ENCODE results near the gene CD40. TPM values are rescaled to one million over a fixed set of nuclear protein-coding genes. Genes with fewer than 3 reads are reported as not detected.
A peak's percentile ranks its signal among the peaks of the same experiment; 100 is the strongest.
"Not testable (repeated sequence)": the region's sequence is repeated elsewhere in the genome, so short reads cannot be mapped to it uniquely, and the experiment has no call there.

Gene CD40
- polyA plus RNA-seq, 1 donor from 2014 or later = 217 TPM

GRCh38 chr20:46087161-46087560 is 31.0 kb upstream of the CD40 start:
- Mint-ChIP-seq H3K27ac (peak overlapping the region; percentile 0 to 97 (median 41)), H3K9me3 (no peaks in the 10 kb centered on the region), H3K4me3 (peak overlapping the region; percentile 49 to 86 (median 52)), H3K36me3 (peaks cover 2% of the 10 kb centered on the region), H3K4me1 (peaks cover 42 to 68% (median 65%) of the 10 kb centered on the region in 3 donors), H3K27me3 (no peaks in the 10 kb centered on the region)

DNA sequence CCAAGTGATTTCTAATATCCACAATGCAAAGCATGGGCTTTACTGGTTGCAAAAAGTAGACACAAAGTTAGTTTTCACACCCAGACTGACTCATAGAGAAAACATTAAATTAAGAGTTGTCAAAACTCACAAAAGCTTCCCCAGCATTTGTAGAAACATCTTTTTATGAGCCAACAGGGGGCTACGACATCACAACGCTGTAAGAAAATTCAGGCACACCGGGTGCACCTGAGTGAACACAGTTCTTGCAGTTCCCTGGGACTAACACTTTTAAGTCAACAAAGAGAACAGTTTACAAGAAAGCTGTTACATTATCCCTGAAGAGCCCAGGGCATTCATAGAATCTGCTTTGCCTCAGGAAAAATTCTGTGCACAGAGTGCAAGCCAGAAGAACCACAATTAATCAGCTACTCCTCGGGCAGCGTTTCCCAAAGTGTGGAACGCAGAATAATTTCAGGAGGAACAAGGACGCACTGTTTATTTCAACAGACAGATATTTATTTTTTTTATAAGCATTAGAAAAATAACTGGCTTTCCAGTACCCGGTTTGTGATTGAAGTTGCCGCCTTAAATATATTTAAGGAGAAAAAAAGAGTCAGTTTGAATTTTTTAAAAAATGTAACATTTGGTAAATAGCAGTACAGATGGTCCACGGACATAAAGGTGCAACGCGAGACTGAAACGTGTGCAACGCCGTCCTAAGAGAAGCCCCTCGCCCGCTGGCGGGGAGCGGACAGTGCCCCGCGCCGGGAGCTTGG is 29.5 kb upstream of the CD40 start:
- H3K27me3 Mint-ChIP-seq = no peaks in the 10 kb centered on the region
- peak overlapping the region; percentile 86 to 97 (median 91) for H3K4me3 Mint-ChIP-seq
- H3K9me3 Mint-ChIP-seq = no peaks in the 10 kb centered on the region
- H3K36me3 Mint-ChIP-seq = peaks cover 2% of the 10 kb centered on the region
- peaks cover 42 to 57% (median 54%) of the 10 kb centered on the region in 3 donors for H3K4me1 Mint-ChIP-seq
- H3K27ac Mint-ChIP-seq = peak overlapping the region; percentile 83 to 97 (median 93)

DNA sequence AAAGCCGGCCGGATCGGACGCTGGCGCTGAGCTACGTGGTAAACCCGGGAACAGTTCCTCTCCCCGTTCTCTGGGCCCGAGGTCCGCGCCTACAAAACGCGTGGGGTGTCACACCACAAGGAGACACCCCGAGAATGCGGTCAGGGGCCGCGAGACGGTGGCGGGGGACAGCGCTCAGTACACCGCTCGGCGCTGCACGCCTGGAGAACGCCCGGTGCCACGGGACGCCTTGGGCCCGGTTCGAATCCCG is 29.0 kb upstream of the CD40 start:
- peak overlapping the region; percentile 86 to 97 (median 91) for H3K4me3 Mint-ChIP-seq
- H3K4me1 Mint-ChIP-seq = peaks cover 42 to 56% (median 50%) of the 10 kb centered on the region in 3 donors
- H3K27ac Mint-ChIP-seq = peak overlapping the region; percentile 83 to 97 (median 93)
- H3K27me3 Mint-ChIP-seq = no peaks in the 10 kb centered on the region
- peaks cover 2% of the 10 kb centered on the region for H3K36me3 Mint-ChIP-seq
- H3K9me3 Mint-ChIP-seq = no peaks in the 10 kb centered on the region

DNA sequence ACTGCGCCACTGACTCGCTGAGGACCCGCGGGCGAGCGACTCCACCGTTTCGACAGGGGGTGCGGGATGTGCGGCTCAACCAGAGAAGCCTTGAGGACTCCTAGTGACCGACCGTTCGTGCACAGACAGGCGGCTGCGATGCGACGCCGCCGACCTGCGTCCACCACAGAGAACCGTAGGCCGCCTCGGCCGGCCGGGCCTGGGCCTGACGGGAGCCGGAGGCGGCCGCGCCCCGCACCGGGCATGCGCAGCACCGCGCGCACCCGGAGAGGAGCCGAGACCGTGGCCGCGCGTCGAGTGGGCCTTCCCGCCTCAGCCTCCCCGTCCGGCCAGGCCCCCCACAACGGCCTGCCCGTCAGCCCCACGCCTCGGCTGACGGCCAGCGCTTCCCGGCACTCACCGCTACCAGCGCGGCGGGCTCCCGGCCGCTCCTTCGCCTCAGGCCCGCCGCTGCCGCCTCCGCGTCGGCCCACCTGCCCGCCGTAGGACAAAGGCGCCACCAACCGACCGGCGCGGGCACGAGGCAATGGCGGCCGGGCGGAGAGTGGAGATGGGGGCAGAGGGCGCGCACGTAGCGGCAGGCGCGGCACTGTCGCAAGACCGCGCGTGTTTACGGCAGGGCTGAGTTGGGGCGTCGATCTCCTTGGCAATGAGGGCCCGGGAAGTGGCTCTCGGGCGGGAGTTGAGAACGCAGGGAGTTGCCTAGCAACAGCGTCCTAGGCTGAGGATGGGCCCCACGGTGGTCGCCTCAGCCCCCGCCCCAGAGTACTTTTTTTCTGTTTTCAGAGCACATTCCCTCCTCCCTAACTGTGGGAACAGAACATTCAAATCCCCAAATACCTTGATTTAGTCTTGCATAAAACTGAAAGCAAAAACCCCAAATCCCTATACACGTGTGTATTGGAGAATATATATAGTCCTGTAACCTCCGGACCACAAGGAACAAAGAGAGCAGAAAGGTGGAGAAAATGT is 28.4 kb upstream of the CD40 start, which contains the start of gene NCOA5:
Gene NCOA5 (minus strand): TSS at position 546 of the 972 bp plus-strand sequence. CDS start 10,538 bp downstream, outside the sequence.
- Mint-ChIP-seq H3K4me3 (peak within 1 kb of the TSS; percentile 86 to 97 (median 91)), H3K27ac (peak within 1 kb of the TSS; percentile 83 to 97 (median 95)), H3K4me1 (peaks cover 36 to 53% (median 45%) of the 10 kb centered on the region in 3 donors), H3K36me3 (peaks cover 2% of the 10 kb centered on the region), H3K9me3 (no peaks in the 10 kb centered on the region), H3K27me3 (no peaks in the 10 kb centered on the region)

DNA sequence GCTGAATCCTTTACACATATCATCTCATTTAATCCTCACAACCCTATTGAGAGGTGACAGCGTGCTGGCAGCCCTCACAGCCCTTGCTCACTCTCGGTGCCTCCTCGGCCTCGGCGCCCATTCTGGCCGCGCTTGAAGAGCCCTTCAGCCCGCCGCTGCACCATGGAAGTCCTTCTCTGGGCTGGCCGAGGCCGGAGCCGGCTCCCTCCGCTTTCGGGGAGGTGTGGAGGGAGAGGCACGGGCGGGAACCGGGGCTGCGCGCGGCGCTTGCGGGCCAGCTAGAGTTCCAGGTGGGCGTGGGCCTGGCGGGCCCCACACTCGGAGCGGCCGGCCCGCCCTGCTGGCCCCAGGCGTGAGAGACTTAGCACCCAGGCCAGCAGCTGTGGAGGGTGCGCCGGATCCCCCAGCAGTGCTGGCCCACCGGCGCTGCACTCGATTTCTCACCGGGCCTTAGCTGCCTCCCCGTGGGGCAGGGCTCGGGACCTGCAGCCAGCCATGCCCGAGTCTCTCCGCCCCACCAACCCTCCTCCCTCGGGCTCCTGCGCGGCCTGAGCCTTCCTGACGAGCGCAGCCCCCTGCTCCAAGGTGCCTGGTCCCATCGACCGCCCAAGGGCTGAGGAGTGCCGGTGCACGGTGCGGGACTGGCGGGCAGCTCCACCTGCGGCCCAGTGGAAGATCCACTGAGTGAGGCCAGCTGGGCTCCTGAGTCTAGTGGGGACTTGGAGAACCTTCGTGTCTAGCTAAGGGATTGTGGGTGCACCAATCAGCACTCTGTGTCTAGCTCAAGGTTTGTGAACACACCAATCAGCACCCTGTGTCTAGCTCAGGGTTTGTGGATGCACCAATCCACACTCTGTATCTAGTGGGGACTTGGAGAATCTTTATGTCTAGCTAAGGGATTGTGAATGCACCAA is 26.2 kb upstream of the CD40 start:
- not testable (repeated sequence) for H3K27me3 Mint-ChIP-seq, H3K36me3 Mint-ChIP-seq, H3K27ac Mint-ChIP-seq, H3K9me3 Mint-ChIP-seq
- Mint-ChIP-seq H3K4me3 (peak overlapping the region in 1 of 4 donors; percentile 45), H3K4me1 (peaks cover 17 to 32% (median 25%) of the 10 kb centered on the region in 3 donors)

GRCh38 chr20:46093531-46093930 is 24.6 kb upstream of the CD40 start:
- H3K4me3 Mint-ChIP-seq = peak overlapping the region in 1 of 4 donors; percentile 71
- peak overlapping the region in 1 of 3 donors; percentile 23 for H3K27ac Mint-ChIP-seq
- peaks cover 2% of the 10 kb centered on the region for H3K36me3 Mint-ChIP-seq
- peaks cover 5 to 19% (median 10%) of the 10 kb centered on the region in 3 donors for H3K4me1 Mint-ChIP-seq
- no peaks in the 10 kb centered on the region for H3K27me3 Mint-ChIP-seq
- H3K9me3 Mint-ChIP-seq = no peaks in the 10 kb centered on the region

GRCh38 chr20:46099491-46100287 is 18.4 kb upstream of the CD40 start:
- Mint-ChIP-seq H3K27ac (no peak overlapping the region), H3K4me1 (peaks cover 7 to 19% (median 9%) of the 10 kb centered on the region in 3 donors), H3K27me3 (no peaks in the 10 kb centered on the region), H3K9me3 (no peaks in the 10 kb centered on the region), H3K4me3 (peak overlapping the region; percentile 43 to 89 (median 71)), H3K36me3 (no peaks in the 10 kb centered on the region)

DNA sequence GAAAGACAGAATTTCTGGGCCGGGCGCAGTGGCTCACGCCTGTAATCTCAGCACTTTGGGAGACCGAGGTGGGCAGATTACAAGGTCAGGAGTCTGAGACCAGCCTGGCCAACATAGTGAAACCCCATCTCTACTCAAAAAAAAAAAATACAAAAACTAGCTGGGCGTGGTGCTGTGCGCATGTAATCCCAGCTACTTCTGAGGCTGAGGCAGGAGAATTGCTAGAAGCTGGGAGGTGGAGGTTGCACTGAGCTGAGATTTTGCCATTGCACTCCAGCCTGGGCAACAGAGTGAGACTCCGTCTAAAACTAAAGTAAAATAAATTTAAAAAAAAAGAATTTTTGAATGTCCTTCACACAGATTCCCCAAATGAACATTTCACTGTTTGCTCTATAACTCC is 17.7 kb upstream of the CD40 start:
- Mint-ChIP-seq H3K4me1 (peaks cover 7 to 19% (median 9%) of the 10 kb centered on the region in 3 donors), H3K4me3 (peak overlapping the region in 3 of 4 donors; percentile 14 to 77 (median 43)), H3K27ac (peak overlapping the region in 1 of 3 donors; percentile 70)
- H3K9me3 Mint-ChIP-seq, H3K27me3 Mint-ChIP-seq, H3K36me3 Mint-ChIP-seq: not testable (repeated sequence)

DNA sequence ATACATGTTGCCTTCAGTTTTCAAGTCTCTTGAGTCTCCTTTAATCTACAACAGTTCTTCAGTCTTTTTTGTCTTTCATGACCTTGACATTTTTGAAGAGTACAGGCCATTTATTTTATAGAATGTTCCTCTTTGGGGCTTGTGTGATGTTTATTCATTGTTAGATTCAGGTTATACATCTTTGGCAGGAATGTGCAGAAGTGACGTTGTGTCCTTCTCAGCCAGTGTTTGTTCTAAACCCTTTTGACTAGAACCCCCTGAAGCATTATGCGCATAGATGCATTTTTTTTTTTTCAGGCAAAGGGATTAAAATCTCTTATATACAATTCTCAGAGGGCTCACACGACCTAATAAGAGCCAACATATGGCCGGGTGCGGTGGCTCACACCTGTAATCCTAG is 17.1 kb upstream of the CD40 start:
- peak overlapping the region in 2 of 4 donors; percentile 18 to 45 for H3K4me3 Mint-ChIP-seq
- no peaks in the 10 kb centered on the region for H3K9me3 Mint-ChIP-seq
- H3K36me3 Mint-ChIP-seq = no peaks in the 10 kb centered on the region
- H3K4me1 Mint-ChIP-seq = peaks cover 7 to 19% (median 9%) of the 10 kb centered on the region in 3 donors
- H3K27ac Mint-ChIP-seq = peak overlapping the region in 1 of 3 donors; percentile 70
- no peaks in the 10 kb centered on the region for H3K27me3 Mint-ChIP-seq

DNA sequence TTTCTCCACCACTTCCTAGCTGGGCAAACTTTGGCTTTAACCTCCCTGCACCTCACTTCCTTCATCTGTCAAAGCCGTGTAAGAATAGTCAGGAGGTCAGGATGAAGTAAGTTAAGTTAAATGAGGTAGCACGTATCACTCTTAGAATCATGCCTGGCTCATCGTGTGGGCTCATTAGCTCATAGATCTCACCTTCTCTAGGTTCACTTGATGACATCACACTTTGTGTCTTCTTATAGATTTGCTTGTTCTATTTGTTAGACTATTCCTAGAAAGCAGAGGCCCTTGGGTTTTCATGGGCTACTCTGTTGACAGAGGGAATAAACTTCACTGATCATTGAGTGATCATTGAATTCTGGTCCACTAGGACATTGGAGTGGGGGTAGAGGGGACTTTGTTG is 16.2 kb upstream of the CD40 start:
- Mint-ChIP-seq H3K4me1 (peaks cover 8 to 19% (median 9%) of the 10 kb centered on the region in 3 donors), H3K4me3 (no peak overlapping the region), H3K9me3 (no peaks in the 10 kb centered on the region), H3K27ac (peak overlapping the region in 1 of 3 donors; percentile 20), H3K27me3 (no peaks in the 10 kb centered on the region), H3K36me3 (no peaks in the 10 kb centered on the region)

GRCh38 chr20:46102940-46103339 is 15.2 kb upstream of the CD40 start:
- Mint-ChIP-seq H3K36me3 (no peaks in the 10 kb centered on the region), H3K27ac (no peak overlapping the region), H3K27me3 (no peaks in the 10 kb centered on the region), H3K4me1 (peaks cover 15 to 19% (median 15%) of the 10 kb centered on the region in 3 donors), H3K9me3 (no peaks in the 10 kb centered on the region), H3K4me3 (no peak overlapping the region)

DNA sequence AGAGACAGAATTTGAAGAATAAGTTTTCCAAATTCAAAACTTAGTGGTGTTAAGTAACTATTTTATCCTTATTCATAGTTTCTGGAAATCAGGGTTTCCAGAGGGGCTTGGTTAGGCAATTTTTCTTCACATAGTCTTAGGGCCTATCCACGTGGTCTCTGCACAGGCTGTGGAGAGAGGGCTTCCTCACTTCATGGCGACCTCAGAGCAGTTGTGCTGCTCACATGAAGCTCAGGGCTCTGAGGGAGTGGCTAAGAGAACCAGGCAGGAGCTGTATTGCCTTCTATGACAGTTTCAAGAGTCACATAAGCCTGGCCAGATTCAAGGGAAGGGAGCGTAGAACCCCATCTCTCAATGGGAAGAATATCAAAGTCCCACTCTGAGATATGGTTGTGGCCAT is 13.9 kb upstream of the CD40 start:
- no peaks in the 10 kb centered on the region for H3K36me3 Mint-ChIP-seq
- no peak overlapping the region for H3K27ac Mint-ChIP-seq
- H3K4me3 Mint-ChIP-seq = no peak overlapping the region
- peaks cover 22 to 26% (median 25%) of the 10 kb centered on the region in 3 donors for H3K4me1 Mint-ChIP-seq
- no peaks in the 10 kb centered on the region for H3K27me3 Mint-ChIP-seq
- H3K9me3 Mint-ChIP-seq = no peaks in the 10 kb centered on the region

GRCh38 chr20:46107061-46107460 is 11.1 kb upstream of the CD40 start:
- Mint-ChIP-seq H3K36me3 (no peaks in the 10 kb centered on the region), H3K4me3 (no peak overlapping the region), H3K9me3 (no peaks in the 10 kb centered on the region), H3K27ac (peak overlapping the region in 1 of 3 donors; percentile 85), H3K27me3 (no peaks in the 10 kb centered on the region), H3K4me1 (peaks cover 17 to 42% (median 33%) of the 10 kb centered on the region in 3 donors)

Data from IgD-negative memory B cell (primary cell).